ENCODE data around the gene SERHL2.

SERHL2 gene

DNA sequence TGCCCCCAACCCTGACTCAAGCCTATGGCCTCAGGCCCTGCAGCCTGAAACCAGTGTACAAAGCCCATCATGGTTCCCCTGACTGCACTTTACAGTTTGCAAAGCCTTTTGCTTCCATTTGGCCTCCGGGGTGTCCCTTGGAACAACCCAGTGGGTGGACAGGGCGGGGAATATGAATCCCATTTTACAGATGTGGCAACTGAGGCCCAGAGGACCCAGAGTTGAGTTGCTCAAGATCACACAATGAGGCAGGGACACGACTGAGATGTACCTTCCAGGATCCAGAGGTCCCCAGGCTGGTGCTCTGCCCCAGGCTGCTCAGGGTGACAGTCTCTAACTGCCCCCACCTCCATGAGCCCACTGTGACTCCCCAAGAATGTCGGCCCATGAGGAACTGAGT is 66.3 kb downstream of the SERHL2 start:
- Histone ChIP-seq H3K4me3 (ENCODE audit: low read depth, low read length) (no peak overlapping the region), H3K27me3 (ENCODE audit: control insufficient read depth, insufficient read depth, low read length) (no peaks in the 10 kb centered on the region), H3K9me3 (ENCODE audit: control insufficient read depth, insufficient read depth, low read length) (no peaks in the 10 kb centered on the region), H3K36me3 (ENCODE audit: control insufficient read depth, insufficient read depth, low read length) (peaks cover 21% of the 10 kb centered on the region), H3K4me1 (ENCODE audit: control insufficient read depth, insufficient read depth, low read length) (no peaks in the 10 kb centered on the region; the same call in 1 of the 2 replicates), H3K27ac (ENCODE audit: low read depth, low read length) (no peak overlapping the region), H3K9ac (ENCODE audit: low read depth, low read length) (no peak overlapping the region)

DNA sequence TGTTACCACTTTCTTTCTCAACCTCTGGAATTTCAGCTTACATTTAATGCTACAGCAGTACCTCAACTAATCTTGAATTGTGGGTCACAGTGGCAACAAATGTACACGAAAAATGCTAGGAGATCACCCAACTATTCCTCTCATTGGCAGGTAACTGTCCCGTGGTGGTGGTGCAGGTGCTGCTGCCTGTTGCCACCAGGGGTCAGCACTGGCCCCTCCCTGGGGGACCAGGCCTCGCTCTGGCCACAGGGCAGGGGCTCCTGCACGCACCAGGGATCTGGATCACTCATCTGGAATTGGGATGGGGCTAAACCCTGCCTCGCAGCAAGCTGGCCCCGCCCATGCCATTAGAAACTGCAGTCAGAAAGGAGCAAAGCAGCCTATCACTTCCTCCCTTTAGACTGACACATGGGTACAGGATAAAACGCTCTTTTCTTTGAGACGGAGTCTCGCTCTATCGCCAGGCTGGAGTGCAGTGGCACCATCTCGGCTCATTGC is 67.8 kb downstream of the SERHL2 start:
- Histone ChIP-seq H3K4me3 (ENCODE audit: low read depth, low read length) (no peak overlapping the region), H3K9me3 (ENCODE audit: control insufficient read depth, insufficient read depth, low read length) (no peaks in the 10 kb centered on the region), H3K27me3 (ENCODE audit: control insufficient read depth, insufficient read depth, low read length) (no peaks in the 10 kb centered on the region), H3K9ac (ENCODE audit: low read depth, low read length) (no peak overlapping the region), H3K27ac (ENCODE audit: low read depth, low read length) (no peak overlapping the region), H3K36me3 (ENCODE audit: control insufficient read depth, insufficient read depth, low read length) (peaks cover 32% of the 10 kb centered on the region), H3K4me1 (ENCODE audit: control insufficient read depth, insufficient read depth, low read length) (no peaks in the 10 kb centered on the region; the same call in 1 of the 2 replicates)

DNA sequence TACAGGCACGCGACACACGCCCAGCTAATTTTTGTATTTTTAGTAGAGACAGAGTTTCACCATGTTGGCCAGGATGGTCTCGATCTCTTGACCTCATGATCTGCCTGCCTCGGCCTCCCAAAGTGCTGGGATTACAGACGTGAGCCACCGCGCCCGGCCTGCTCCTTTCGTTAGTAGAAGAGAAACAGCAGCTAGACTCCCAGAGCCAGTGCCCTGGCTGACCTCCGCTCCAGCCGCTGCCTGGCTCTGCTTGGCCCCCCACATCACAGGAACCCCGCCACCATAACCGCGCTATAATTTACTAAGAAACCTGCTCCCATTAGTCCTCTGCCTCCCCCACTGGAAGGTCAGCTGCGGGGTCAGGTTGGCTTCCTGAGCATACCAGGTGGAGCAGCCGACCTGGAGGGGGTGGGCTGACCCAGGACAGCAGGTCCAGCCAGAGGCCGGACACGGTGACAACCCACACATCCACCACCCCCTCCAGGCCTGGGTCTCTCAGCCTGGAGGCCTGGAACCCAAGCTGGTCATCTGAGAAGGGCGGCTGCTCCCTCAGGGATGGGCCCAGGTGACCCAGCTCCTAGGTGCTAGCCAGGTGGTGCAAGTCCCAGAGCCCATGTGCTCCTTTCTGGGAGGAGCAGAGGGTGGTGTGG is 68.4 kb downstream of the SERHL2 start:
- no peaks in the 10 kb centered on the region; the same call in 1 of the 2 replicates for H3K4me1 ChIP-seq (ENCODE audit: control insufficient read depth, insufficient read depth, low read length)
- H3K9ac ChIP-seq (ENCODE audit: low read depth, low read length): no peak overlapping the region
- no peaks in the 10 kb centered on the region for H3K9me3 ChIP-seq (ENCODE audit: control insufficient read depth, insufficient read depth, low read length)
- no peak overlapping the region for H3K27ac ChIP-seq (ENCODE audit: low read depth, low read length)
- no peak overlapping the region for H3K4me3 ChIP-seq (ENCODE audit: low read depth, low read length)
- H3K27me3 ChIP-seq (ENCODE audit: control insufficient read depth, insufficient read depth, low read length): no peaks in the 10 kb centered on the region
- H3K36me3 ChIP-seq (ENCODE audit: control insufficient read depth, insufficient read depth, low read length): peaks cover 38% of the 10 kb centered on the region

DNA sequence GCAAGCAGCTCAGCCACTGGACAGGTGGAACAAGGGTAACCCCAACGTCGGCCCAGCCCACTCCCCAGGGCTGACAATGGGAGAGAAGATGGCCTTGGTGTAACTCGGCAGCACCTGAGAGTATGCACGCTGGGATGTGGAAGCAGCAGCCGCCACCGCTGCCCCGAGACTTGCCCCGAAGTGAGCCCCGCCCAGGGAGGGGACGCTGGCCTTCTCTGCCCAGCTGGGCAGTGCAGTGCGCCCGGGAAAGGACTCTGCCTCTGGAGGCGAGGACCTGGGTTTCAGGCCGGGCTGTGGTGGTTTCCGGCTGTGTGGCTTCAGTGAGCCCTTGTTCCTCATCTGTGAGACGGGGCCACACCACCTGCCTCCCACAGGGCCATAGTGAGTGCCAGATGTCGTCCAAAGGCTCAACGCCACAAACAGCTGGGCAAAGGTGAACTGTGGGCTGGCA is 69.6 kb downstream of the SERHL2 start:
- no peak overlapping the region for H3K9ac ChIP-seq (ENCODE audit: low read depth, low read length)
- no peaks in the 10 kb centered on the region for H3K4me1 ChIP-seq (ENCODE audit: control insufficient read depth, insufficient read depth, low read length)
- no peak overlapping the region for H3K4me3 ChIP-seq (ENCODE audit: low read depth, low read length)
- no peaks in the 10 kb centered on the region for H3K27me3 ChIP-seq (ENCODE audit: control insufficient read depth, insufficient read depth, low read length)
- no peaks in the 10 kb centered on the region for H3K9me3 ChIP-seq (ENCODE audit: control insufficient read depth, insufficient read depth, low read length)
- no peak overlapping the region for H3K27ac ChIP-seq (ENCODE audit: low read depth, low read length)
- peaks cover 49% of the 10 kb centered on the region for H3K36me3 ChIP-seq (ENCODE audit: control insufficient read depth, insufficient read depth, low read length)

Data from HUES48 (cell line).